ENCODE results near the gene CCNL2.

Gene CCNL2

GRCh38 chr1:1354271-1355247 is 44.6 kb downstream of the CCNL2 start:
- no peak for DNase-seq

GRCh38 chr1:1353389-1354151 is 45.6 kb downstream of the CCNL2 start:
- DNase-seq, result no peak

GRCh38 chr1:1352786-1353388 is 46.2 kb downstream of the CCNL2 start:
- DNase-seq, result no peak

GRCh38 chr1:1351511-1352427 is 47.4 kb downstream of the CCNL2 start:
- no peak for DNase-seq

- DNase-seq, result peak; percentile 58
Measured at GRCh38 chr1:1349256-1350012, 49.7 kb downstream of the CCNL2 start, which contains the start of gene DVL1. DVL1 (minus strand) TSS chr1:1349418; CDS start chr1:1349065, 353 bp downstream.

GRCh38 chr1:1348420-1349255 is 50.5 kb downstream of the CCNL2 start:
- no peak for DNase-seq

GRCh38 chr1:1347663-1348419 is 51.3 kb downstream of the CCNL2 start:
- DNase-seq, result no peak

- DNase-seq, result no peak
Measured at GRCh38 chr1:1347026-1347595, 52.0 kb downstream of the CCNL2 start.

GRCh38 chr1:1346501-1346890 is 52.6 kb downstream of the CCNL2 start:
- DNase-seq, result no peak

- DNase-seq, result no peak
Measured at GRCh38 chr1:1345860-1346500, 53.2 kb downstream of the CCNL2 start.

- no peak for DNase-seq
Measured at GRCh38 chr1:1345384-1345783, 53.8 kb downstream of the CCNL2 start.

GRCh38 chr1:1344655-1345361 is 54.3 kb downstream of the CCNL2 start:
- peak; percentile 65 for DNase-seq

- no peak for DNase-seq
Measured at GRCh38 chr1:1343811-1344421, 55.2 kb downstream of the CCNL2 start.

- no peak for DNase-seq
Measured at GRCh38 chr1:1342584-1343115, 56.5 kb downstream of the CCNL2 start.

GRCh38 chr1:1342061-1342562 is 57.0 kb downstream of the CCNL2 start:
- no peak for DNase-seq

GRCh38 chr1:1341549-1342021 is 57.5 kb downstream of the CCNL2 start:
- DNase-seq, result no peak
